HG02973 (cell line): ENCODE measurements around the gene C10orf120.

ENCODE experiments used
- ATAC-seq: cut with Tn5 transposase; IDR thresholded peaks from one replicate; pipeline ENCODE4 v1.9.1; 2021; ENCODE audit warnings: moderate library complexity; ENCODE audit not compliant: unreplicated experiment

Gene C10orf120

GRCh38 chr10:122662231-122662630, 37.4 kb downstream of the C10orf120 start:
- no peak for ATAC-seq

GRCh38 chr10:122660696-122661095, 39.0 kb downstream of the C10orf120 start:
- no peak for ATAC-seq

GRCh38 chr10:122659651-122660050, 40.0 kb downstream of the C10orf120 start:
- ATAC-seq = no peak

- ATAC-seq = no peak
These were observed 40.5 kb downstream of the C10orf120 start for GRCh38 chr10:122659126-122659525.

- ATAC-seq = no peak
These were observed 41.1 kb downstream of the C10orf120 start for GRCh38 chr10:122658356-122659049.

- ATAC-seq = no peak
These were observed 41.9 kb downstream of the C10orf120 start for GRCh38 chr10:122657729-122658128.

- ATAC-seq = no peak
These were observed 42.4 kb downstream of the C10orf120 start for GRCh38 chr10:122657255-122657654.

GRCh38 chr10:122656741-122657140, 42.9 kb downstream of the C10orf120 start:
- ATAC-seq = no peak

- no peak for ATAC-seq
These were observed 43.3 kb downstream of the C10orf120 start for GRCh38 chr10:122656308-122656705.

- no peak for ATAC-seq
These were observed 43.9 kb downstream of the C10orf120 start for GRCh38 chr10:122655524-122656307.

- no peak for ATAC-seq
These were observed 49.3 kb downstream of the C10orf120 start for GRCh38 chr10:122650331-122650730.

- ATAC-seq = no peak
These were observed 49.7 kb downstream of the C10orf120 start for GRCh38 chr10:122649903-122650302.

- ATAC-seq = no peak
These were observed 50.8 kb downstream of the C10orf120 start for GRCh38 chr10:122648599-122649428.
